ENCODE data around the gene CDKN2B-AS1.
A peak's percentile ranks its signal among the peaks of the same experiment; 100 is the strongest.
"Not testable (repeated sequence)": the region's sequence is repeated elsewhere in the genome, so short reads cannot be mapped to it uniquely, and the experiment has no call there.

Gene CDKN2B-AS1

GRCh38 chr9:21994556-21995005 is at the start of gene CDKN2B-AS1:
TSS of gene CDKN2B-AS1 (plus strand) at chr9:21994791.
- peak; percentile 62 for DNase-seq (ENCODE audit: low read depth)

- no peak for DNase-seq (ENCODE audit: low read depth)
These were observed 49.0 kb upstream of the CDKN2B-AS1 start for GRCh38 chr9:21945606-21946005.

- no peak for DNase-seq (ENCODE audit: low read depth)
These were observed 35.8 kb upstream of the CDKN2B-AS1 start for GRCh38 chr9:21958833-21959232.

- not testable (repeated sequence) for DNase-seq (ENCODE audit: low read depth)
These were observed 35.3 kb upstream of the CDKN2B-AS1 start for GRCh38 chr9:21959268-21959667.

GRCh38 chr9:21961569-21961968 is 33.0 kb upstream of the CDKN2B-AS1 start:
- DNase-seq (ENCODE audit: low read depth) = no peak

GRCh38 chr9:21964925-21965385 is 29.6 kb upstream of the CDKN2B-AS1 start:
- DNase-seq (ENCODE audit: low read depth) = no peak

GRCh38 chr9:21965401-21965951 is 29.1 kb upstream of the CDKN2B-AS1 start:
- no peak for DNase-seq (ENCODE audit: low read depth)

GRCh38 chr9:21966140-21966851 is 28.3 kb upstream of the CDKN2B-AS1 start:
- no peak for DNase-seq (ENCODE audit: low read depth)

GRCh38 chr9:21967169-21967568 is 27.4 kb upstream of the CDKN2B-AS1 start:
- no peak for DNase-seq (ENCODE audit: low read depth)

GRCh38 chr9:21967702-21968101 is 26.9 kb upstream of the CDKN2B-AS1 start:
- DNase-seq (ENCODE audit: low read depth) = no peak

GRCh38 chr9:21968331-21969010 is 26.1 kb upstream of the CDKN2B-AS1 start:
- DNase-seq (ENCODE audit: low read depth) = no peak

GRCh38 chr9:21969011-21969940 is 25.3 kb upstream of the CDKN2B-AS1 start:
- DNase-seq (ENCODE audit: low read depth) = no peak

GRCh38 chr9:21969951-21970799 is 24.4 kb upstream of the CDKN2B-AS1 start:
- DNase-seq (ENCODE audit: low read depth) = no peak

GRCh38 chr9:21970800-21971640 is 23.6 kb upstream of the CDKN2B-AS1 start:
- DNase-seq (ENCODE audit: low read depth) = no peak

GRCh38 chr9:21972361-21972760 is 22.2 kb upstream of the CDKN2B-AS1 start:
- DNase-seq (ENCODE audit: low read depth) = no peak

- no peak for DNase-seq (ENCODE audit: low read depth)
These were observed 20.3 kb upstream of the CDKN2B-AS1 start for GRCh38 chr9:21974343-21974721.

- no peak for DNase-seq (ENCODE audit: low read depth)
These were observed 19.7 kb upstream of the CDKN2B-AS1 start for GRCh38 chr9:21974722-21975409.

GRCh38 chr9:21976334-21976875 is 18.2 kb upstream of the CDKN2B-AS1 start:
- no peak for DNase-seq (ENCODE audit: low read depth)

- DNase-seq (ENCODE audit: low read depth) = no peak
These were observed 12.2 kb upstream of the CDKN2B-AS1 start for GRCh38 chr9:21982391-21982790.
